ENCODE measurements around the gene HEATR5B.

DNA sequence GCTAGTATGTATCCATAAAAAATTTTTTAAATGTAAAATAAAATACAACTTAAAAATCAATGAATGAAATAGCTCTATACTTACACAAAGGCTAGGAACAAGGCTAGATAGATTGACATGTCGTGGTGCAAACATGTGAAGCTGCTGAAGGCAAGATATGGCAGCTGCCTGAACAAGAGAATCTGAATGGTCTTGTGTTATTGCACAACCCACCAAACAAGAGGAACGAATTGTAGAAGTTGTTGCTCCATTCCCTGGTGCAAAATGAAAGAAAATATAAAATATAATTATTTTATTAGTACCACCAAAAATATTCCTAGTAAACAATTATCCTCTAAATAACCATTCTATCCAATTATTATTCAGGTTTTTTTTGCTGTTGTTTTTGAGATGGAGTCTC lies 46.4 kb downstream of the HEATR5B start:
- TF ChIP-seq, protein P1, sequence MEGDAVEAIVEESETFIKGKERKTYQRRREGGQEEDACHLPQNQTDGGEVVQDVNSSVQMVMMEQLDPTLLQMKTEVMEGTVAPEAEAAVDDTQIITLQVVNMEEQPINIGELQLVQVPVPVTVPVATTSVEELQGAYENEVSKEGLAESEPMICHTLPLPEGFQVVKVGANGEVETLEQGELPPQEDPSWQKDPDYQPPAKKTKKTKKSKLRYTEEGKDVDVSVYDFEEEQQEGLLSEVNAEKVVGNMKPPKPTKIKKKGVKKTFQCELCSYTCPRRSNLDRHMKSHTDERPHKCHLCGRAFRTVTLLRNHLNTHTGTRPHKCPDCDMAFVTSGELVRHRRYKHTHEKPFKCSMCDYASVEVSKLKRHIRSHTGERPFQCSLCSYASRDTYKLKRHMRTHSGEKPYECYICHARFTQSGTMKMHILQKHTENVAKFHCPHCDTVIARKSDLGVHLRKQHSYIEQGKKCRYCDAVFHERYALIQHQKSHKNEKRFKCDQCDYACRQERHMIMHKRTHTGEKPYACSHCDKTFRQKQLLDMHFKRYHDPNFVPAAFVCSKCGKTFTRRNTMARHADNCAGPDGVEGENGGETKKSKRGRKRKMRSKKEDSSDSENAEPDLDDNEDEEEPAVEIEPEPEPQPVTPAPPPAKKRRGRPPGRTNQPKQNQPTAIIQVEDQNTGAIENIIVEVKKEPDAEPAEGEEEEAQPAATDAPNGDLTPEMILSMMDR (IDR thresholded peaks at IDR 0.05), result no peak
- no peak for TF ChIP-seq EZH2 (IDR thresholded peaks at IDR 0.05; ENCODE audit: borderline replicate concordance, insufficient read depth, low read depth, low read length, poor library complexity, severe bottlenecking)
